PC-3 (cell line): ENCODE results near the gene SLC30A3. TPM values are rescaled to one million over a fixed set of nuclear protein-coding genes. Genes with fewer than 3 reads are reported as not detected.

Experiments used
- ATAC-seq: fragments of 200-7000 bp; cut with Tn5 transposase; 2 replicates; pipeline ENCODE4 v1.9.1; 2020; ENCODE audit warnings: mild to moderate bottlenecking, moderate library complexity
- BruUV-seq: library from RNA; stranded (reverse); fragments of 400-500 nt; replicated peaks from 2 replicates; lab custom pipeline; 2021; lab: Mats Ljungman, UMichigan
- CTCF ChIA-PET: fragments of 300-600 bp; sonication (Branson Sonifier 250); formaldehyde crosslinking; loops from one replicate; lab custom pipeline; 2022; ENCODE audit warnings: antibody characterized with exemption; lab: Charles Lee
- POLR2A ChIA-PET: fragments of 300-600 bp; sonication (Branson Sonifier 250); formaldehyde crosslinking; loops from one replicate; lab custom pipeline; 2022; ENCODE audit warnings: antibody characterized with exemption; ENCODE audit not compliant: unreplicated experiment; lab: Charles Lee
- DNase-seq: peaks from one replicate; pipeline ENCODE4 v3.0.0-alpha.2; 2015
- H2AFZ ChIP-seq: fragments of 300-600 bp; sonication (generic); 2 replicates; pipeline ENCODE4 v1.6.0; 2016; ENCODE audit warnings: antibody characterized with exemption, low read length
- H3F3A ChIP-seq: fragments of 300-600 bp; sonication (generic); one replicate; pipeline ENCODE4 v1.6.0; 2017; ENCODE audit warnings: antibody characterized with exemption, low read length, control low read depth, mild to moderate bottlenecking; ENCODE audit not compliant: unreplicated experiment
- H3K27ac ChIP-seq: fragments of 300-600 bp; sonication (generic); 2 replicates; pipeline ENCODE4 v1.5.1; 2016; ENCODE audit warnings: mild to moderate bottlenecking, low read length
- H3K27me3 ChIP-seq: fragments of 300-600 bp; sonication (generic); 2 replicates; pipeline ENCODE4 v1.6.1; 2016; ENCODE audit warnings: low read length, mixed read lengths
- H3K36me3 ChIP-seq: fragments of 300-600 bp; sonication (generic); 2 replicates; pipeline ENCODE4 v1.6.1; 2016; ENCODE audit warnings: low read depth, mixed run types, low read length, mixed read lengths
- H3K4me1 ChIP-seq: fragments of 300-600 bp; sonication (generic); 2 replicates; pipeline ENCODE4 v1.5.1; 2016; ENCODE audit warnings: low read length; ENCODE audit not compliant: insufficient read depth
- H3K4me2 ChIP-seq: fragments of 300-600 bp; sonication (generic); 2 replicates; pipeline ENCODE4 v1.6.0; 2016; ENCODE audit warnings: low read length
- H3K4me3 ChIP-seq: fragments of 300-600 bp; sonication (generic); 2 replicates; pipeline ENCODE4 v1.5.1; 2016; ENCODE audit warnings: mild to moderate bottlenecking, low read length, mixed read lengths
- H3K79me2 ChIP-seq: fragments of 300-600 bp; sonication (generic); 2 replicates; pipeline ENCODE4 v1.6.1; 2017; ENCODE audit warnings: low read length, mixed read lengths
- H3K9ac ChIP-seq: fragments of 300-600 bp; sonication (generic); 2 replicates; pipeline ENCODE4 v1.6.0; 2016; ENCODE audit warnings: mild to moderate bottlenecking, low read length
- H3K9me2 ChIP-seq: fragments of 300-600 bp; sonication (generic); replicated peaks from 2 replicates; pipeline ENCODE4 v1.6.1; 2016; ENCODE audit warnings: mixed run types, low read length, mixed read lengths
- H3K9me3 ChIP-seq: fragments of 300-600 bp; sonication (generic); 2 replicates; pipeline ENCODE4 v1.6.1; 2016; ENCODE audit warnings: low read length, mixed read lengths
- H4K20me1 ChIP-seq: fragments of 300-600 bp; sonication (generic); 2 replicates; pipeline ENCODE4 v1.6.1; 2016; ENCODE audit warnings: low read length, mixed read lengths
- CTCF ChIP-seq: fragments of 300-600 bp; sonication (generic); conservative IDR thresholded peaks from 2 replicates; pipeline ENCODE4 v1.5.1; 2017; ENCODE audit warnings: antibody characterized with exemption, low read depth, mild to moderate bottlenecking, low read length
- EZH2 ChIP-seq: fragments of 300-600 bp; sonication (generic); IDR thresholded peaks from one replicate; pipeline ENCODE4 v1.6.1; 2017; ENCODE audit warnings: antibody characterized with exemption, mild to moderate bottlenecking, low read length; ENCODE audit not compliant: unreplicated experiment
- EZH2phosphoT487 ChIP-seq: fragments of 300-600 bp; sonication (generic); IDR thresholded peaks from 2 replicates; pipeline ENCODE4 v1.6.1; 2018; ENCODE audit warnings: mild to moderate bottlenecking, antibody characterized with exemption, low read length, borderline replicate concordance
- intact Hi-C: fragments of 100-400 bp; cut with micrococcal nuclease; formaldehyde crosslinking; loops from 2 replicates; pipeline ENCODE4 v1.9.0; 2023
- total RNA-seq: library from RNA; depleted of rRNA; stranded (reverse); fragments of >200 nt; gene quantifications from 2 replicates; pipeline ENCODE4 v1.2.3, GENCODE V29; 2014

SLC30A3 gene
- total RNA-seq, 1 experiment from 2014 or later: 0.36 TPM

DNA sequence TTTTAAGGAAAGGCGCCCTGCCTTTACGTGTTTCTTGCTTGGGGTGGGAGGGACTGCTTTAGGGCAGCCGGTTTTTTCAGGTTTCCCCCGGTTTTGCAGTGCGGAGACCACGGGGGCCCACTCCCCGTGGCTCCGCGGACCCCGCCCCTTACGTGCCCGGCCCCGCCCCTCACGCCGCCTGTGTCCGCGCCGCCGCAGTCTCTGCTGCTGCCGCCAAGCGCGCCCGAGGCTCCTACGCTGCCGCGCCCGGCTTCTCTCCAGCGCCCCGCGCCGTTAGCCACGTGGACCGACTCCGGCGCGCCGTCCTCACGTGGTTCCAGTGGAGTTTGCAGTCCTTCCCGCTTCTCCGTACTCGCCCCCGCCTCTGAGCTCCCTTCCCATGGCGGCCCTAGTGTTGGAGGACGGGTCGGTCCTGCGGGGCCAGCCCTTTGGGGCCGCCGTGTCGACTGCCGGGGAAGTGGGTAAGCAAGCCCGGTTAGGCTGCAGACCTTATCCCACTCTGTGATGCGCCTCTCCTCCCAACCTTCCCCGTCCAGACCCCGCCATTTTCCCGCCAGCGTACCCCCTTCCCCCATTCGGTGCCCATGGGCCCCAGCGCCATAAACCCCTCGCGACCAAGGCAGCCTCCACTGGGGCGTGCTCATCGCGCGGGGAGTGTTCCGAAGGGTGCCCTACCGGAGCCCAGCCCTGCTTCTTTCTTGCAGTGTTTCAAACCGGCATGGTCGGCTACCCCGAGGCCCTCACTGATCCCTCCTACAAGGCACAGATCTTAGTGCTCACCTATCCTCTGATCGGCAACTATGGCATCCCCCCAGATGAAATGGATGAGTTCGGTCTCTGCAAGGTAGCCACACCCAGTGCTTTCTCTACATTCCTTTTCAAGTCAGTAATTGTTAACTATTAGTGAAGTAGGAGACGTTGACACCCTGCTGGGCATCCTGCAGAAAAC lies 45.4 kb downstream of the SLC30A3 start, which contains the start of gene CAD:
Gene CAD (plus strand): TSS at position 197 of the 949 bp plus-strand sequence. CDS start 183 bp downstream, at position 380.
- Histone ChIP-seq H3K9me2 (no peaks in the 10 kb centered on the region), H3K9ac (peak within 1 kb of the TSS; percentile 98), H3F3A (no peaks in the 10 kb centered on the region), H3K4me1 (peaks cover 24% of the 10 kb centered on the region), H3K36me3 (peaks cover 29% of the 10 kb centered on the region), H2AFZ (peak within 1 kb of the TSS; percentile 79), H3K27ac (peak within 1 kb of the TSS; percentile 57), H3K27me3 (no peaks in the 10 kb centered on the region), H4K20me1 (no peaks in the 10 kb centered on the region), H3K4me2 (peak within 1 kb of the TSS; percentile 95), H3K9me3 (no peaks in the 10 kb centered on the region), H3K79me2 (peaks cover 44% of the 10 kb centered on the region), H3K4me3 (peak within 1 kb of the TSS; percentile 72)
- TF ChIP-seq CTCF (0 out of 2 replicates have a peak, but pooled peaks have one; percentile 15), EZH2phosphoT487 (no peak)
- ChIA-PET CTCF (no interaction called here), POLR2A (no interaction called here)
- DNase-seq (peak; percentile 82), ATAC-seq (peak; percentile 83)
- intact Hi-C loops: no loop called here
- BruUV-seq: TSS peak; percentile 16

- H4K20me1 ChIP-seq: no peaks in the 10 kb centered on the region
- H3K79me2 ChIP-seq: peaks cover 44% of the 10 kb centered on the region
- no peaks in the 10 kb centered on the region for H3F3A ChIP-seq
- peaks cover 24% of the 10 kb centered on the region for H3K4me1 ChIP-seq
- no peaks in the 10 kb centered on the region for H3K9me3 ChIP-seq
- TF ChIP-seq CTCF (no peak), EZH2 (no peak)
- ChIA-PET POLR2A (no interaction called here), CTCF (interaction anchor here (0.6 kb wide), 1 partner anchor 22 kb away, joined by 3 read pairs; no protein-coding TSS in a partner anchor)
- H3K27me3 ChIP-seq: no peaks in the 10 kb centered on the region
- DNase-seq: no peak
- peak overlapping the region; percentile 72 for H3K4me3 ChIP-seq
- intact Hi-C loops: no loop called here
- no peak for ATAC-seq
- H3K9me2 ChIP-seq: no peaks in the 10 kb centered on the region
- H3K9ac ChIP-seq: peak overlapping the region; percentile 98
- H2AFZ ChIP-seq: peak overlapping the region; percentile 79
- no peak overlapping the region for H3K27ac ChIP-seq
- no TSS peak for BruUV-seq
- H3K36me3 ChIP-seq: peaks cover 25% of the 10 kb centered on the region
- peak overlapping the region; percentile 95 for H3K4me2 ChIP-seq
Measured at GRCh38 chr2:27216416-27217137, 46.3 kb downstream of the SLC30A3 start.
